ENCODE measurements around the gene NOL11. TPM values are rescaled to one million over a fixed set of nuclear protein-coding genes. Genes with fewer than 3 reads are reported as not detected.
"Not testable (repeated sequence)": the region's sequence is repeated elsewhere in the genome, so short reads cannot be mapped to it uniquely, and the experiment has no call there.

The NOL11 gene
- total and polyA plus RNA-seq, 2 experiments from 2014 or later: 30.3 to 37.2 TPM

- no peaks in the 10 kb centered on the region for H3K27me3 ChIP-seq (replicated peaks; ENCODE audit: insufficient read depth)
- H3K4me1 ChIP-seq (ENCODE audit: insufficient read depth): no peaks in the 10 kb centered on the region
- H4K20me1 ChIP-seq (ENCODE audit: insufficient read depth): no peaks in the 10 kb centered on the region
- H3K4me3 ChIP-seq: no peak overlapping the region
- 80 to 83% methylated on average over 4 of the region's 4 CpGs for WGBS, 2 experiments (ENCODE audit: low coverage in 1 of 2, low lambda C conversion rate in 2 of 2, missing lambda C conversion rate in 2 of 2)
- in situ Hi-C loops (cut with MboI): no loop called here
- H3K36me3 ChIP-seq (ENCODE audit: low read depth): no peaks in the 10 kb centered on the region
- H3K9ac ChIP-seq: no peak overlapping the region
- no peak overlapping the region for H3K27ac ChIP-seq
- no peak overlapping the region for H3K4me2 ChIP-seq (ENCODE audit: unreplicated experiment)
- H3F3A ChIP-seq (ENCODE audit: insufficient read depth): 0 out of 2 replicates have a peak, but pooled peaks cover 11% of the 10 kb centered on the region
- H3K9me2 ChIP-seq (ENCODE audit: insufficient read depth): no peaks in the 10 kb centered on the region
- TF ChIP-seq EZH2phosphoT487 (IDR thresholded peaks at IDR 0.05; ENCODE audit: insufficient read depth, low read depth): no peak
- no peak for TF ChIP-seq EZH2 (IDR thresholded peaks at IDR 0.05; ENCODE audit: insufficient read depth, poor library complexity, severe bottlenecking)
- H2AFZ ChIP-seq: no peak overlapping the region
- DNase-seq: no peak
- no peaks in the 10 kb centered on the region for H3K9me3 ChIP-seq (ENCODE audit: low read depth)
- H3K79me2 ChIP-seq (ENCODE audit: insufficient read depth): no peaks in the 10 kb centered on the region
These were observed 20.8 kb upstream of the NOL11 start for GRCh38 chr17:67696853-67697498.

DNA sequence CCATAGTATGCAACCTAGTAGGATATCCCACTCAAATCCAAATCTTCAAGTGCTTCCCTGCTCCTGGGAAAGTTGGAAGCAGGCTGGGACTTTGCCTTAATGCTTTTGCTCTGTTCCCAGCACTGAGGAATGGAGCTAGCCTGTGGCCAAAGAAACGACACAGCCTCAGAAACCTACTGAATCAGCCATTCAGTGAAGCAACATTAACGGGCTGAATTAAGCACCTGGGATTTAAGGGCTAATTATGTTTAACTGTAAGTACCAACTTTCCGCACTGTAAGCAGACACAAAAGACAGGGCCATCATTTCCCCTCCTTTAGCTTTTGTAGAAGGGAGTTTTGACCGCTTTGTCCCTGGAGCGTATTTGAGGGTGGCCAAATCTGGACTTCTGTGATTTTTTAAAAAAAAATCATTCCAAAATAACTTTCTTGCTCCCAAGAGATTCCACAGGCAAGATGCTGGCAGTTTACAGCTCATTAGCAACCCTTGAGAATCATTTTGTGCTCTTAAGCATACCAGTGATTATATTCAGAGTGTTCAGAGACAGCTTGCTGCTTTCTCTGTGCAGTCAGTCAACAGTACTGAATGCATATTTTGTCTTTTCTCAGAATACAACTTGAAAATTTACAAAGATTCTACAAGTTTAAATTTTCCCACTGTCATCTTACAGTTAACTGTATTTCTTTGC is 17.6 kb upstream of the NOL11 start:
- in situ Hi-C loops (cut with MboI): no loop called here
- H3K4me2 ChIP-seq (ENCODE audit: unreplicated experiment): no peak overlapping the region
- TF ChIP-seq EZH2phosphoT487 (IDR thresholded peaks at IDR 0.05; ENCODE audit: insufficient read depth, low read depth) (no peak), EZH2 (IDR thresholded peaks at IDR 0.05; ENCODE audit: insufficient read depth, poor library complexity, severe bottlenecking) (no peak)
- H3K79me2 ChIP-seq (ENCODE audit: insufficient read depth): no peaks in the 10 kb centered on the region
- no peaks in the 10 kb centered on the region for H3K4me1 ChIP-seq (ENCODE audit: insufficient read depth)
- H3K9me3 ChIP-seq (ENCODE audit: low read depth): no peaks in the 10 kb centered on the region
- no peak overlapping the region for H2AFZ ChIP-seq
- H4K20me1 ChIP-seq (ENCODE audit: insufficient read depth): no peaks in the 10 kb centered on the region
- H3K9ac ChIP-seq: no peak overlapping the region
- no peak for DNase-seq
- H3K4me3 ChIP-seq: no peak overlapping the region
- WGBS, 2 experiments (ENCODE audit: low coverage in 1 of 2, low lambda C conversion rate in 2 of 2, missing lambda C conversion rate in 2 of 2): 62 to 63% methylated on average over 5 of the region's 5 CpGs
- no peaks in the 10 kb centered on the region for H3K9me2 ChIP-seq (ENCODE audit: insufficient read depth)
- H3K36me3 ChIP-seq (ENCODE audit: low read depth): no peaks in the 10 kb centered on the region
- H3K27ac ChIP-seq: no peak overlapping the region
- no peaks in the 10 kb centered on the region for H3K27me3 ChIP-seq (replicated peaks; ENCODE audit: insufficient read depth)
- H3F3A ChIP-seq (ENCODE audit: insufficient read depth): 0 out of 2 replicates have a peak, but pooled peaks cover 11% of the 10 kb centered on the region

- 76 to 96% methylated on average over 1 of the region's 1 CpG for WGBS, 2 experiments (ENCODE audit: low coverage in 1 of 2, low lambda C conversion rate in 2 of 2, missing lambda C conversion rate in 2 of 2)
- H3K9ac ChIP-seq: no peak overlapping the region
- 0 out of 2 replicates have a peak, but pooled peaks cover 11% of the 10 kb centered on the region for H3F3A ChIP-seq (ENCODE audit: insufficient read depth)
- no peak for TF ChIP-seq EZH2phosphoT487 (IDR thresholded peaks at IDR 0.05; ENCODE audit: insufficient read depth, low read depth)
- TF ChIP-seq EZH2 (IDR thresholded peaks at IDR 0.05; ENCODE audit: insufficient read depth, poor library complexity, severe bottlenecking): no peak
- no peaks in the 10 kb centered on the region for H4K20me1 ChIP-seq (ENCODE audit: insufficient read depth)
- H3K27ac ChIP-seq: no peak overlapping the region
- H2AFZ ChIP-seq: no peak overlapping the region
- H3K79me2 ChIP-seq (ENCODE audit: insufficient read depth): no peaks in the 10 kb centered on the region
- no peak for DNase-seq
- H3K36me3 ChIP-seq (ENCODE audit: low read depth): no peaks in the 10 kb centered on the region
- H3K4me3 ChIP-seq: no peak overlapping the region
- no peak overlapping the region for H3K4me2 ChIP-seq (ENCODE audit: unreplicated experiment)
- no peaks in the 10 kb centered on the region for H3K9me3 ChIP-seq (ENCODE audit: low read depth)
- H3K27me3 ChIP-seq (replicated peaks; ENCODE audit: insufficient read depth): no peaks in the 10 kb centered on the region
- H3K9me2 ChIP-seq (ENCODE audit: insufficient read depth): no peaks in the 10 kb centered on the region
- no peaks in the 10 kb centered on the region for H3K4me1 ChIP-seq (ENCODE audit: insufficient read depth)
- in situ Hi-C loops (cut with MboI): no loop called here
These were observed 17.0 kb upstream of the NOL11 start for GRCh38 chr17:67700725-67701119.

- H3K4me1 ChIP-seq (ENCODE audit: insufficient read depth); H3K9me3 ChIP-seq (ENCODE audit: low read depth); DNase-seq; H3K27me3 ChIP-seq (replicated peaks; ENCODE audit: insufficient read depth); H3K36me3 ChIP-seq (ENCODE audit: low read depth); H3K79me2 ChIP-seq (ENCODE audit: insufficient read depth); H3K27ac ChIP-seq; H3K4me3 ChIP-seq; H4K20me1 ChIP-seq (ENCODE audit: insufficient read depth); H2AFZ ChIP-seq; in situ Hi-C loops (cut with MboI); H3K9me2 ChIP-seq (ENCODE audit: insufficient read depth); H3K4me2 ChIP-seq (ENCODE audit: unreplicated experiment); H3K9ac ChIP-seq: not testable (repeated sequence)
- WGBS, 2 experiments (ENCODE audit: low coverage in 1 of 2, low lambda C conversion rate in 2 of 2, missing lambda C conversion rate in 2 of 2): 85 to 86% methylated on average over 8 of the region's 8 CpGs
- 0 out of 2 replicates have a peak, but pooled peaks cover 11% of the 10 kb centered on the region for H3F3A ChIP-seq (ENCODE audit: insufficient read depth)
These were observed 14.9 kb upstream of the NOL11 start for GRCh38 chr17:67702861-67703260.
